Endothelial cell of umbilical vein (primary cell): ENCODE results near the gene QARS1. TPM values are rescaled to one million over a fixed set of nuclear protein-coding genes. Genes with fewer than 3 reads are reported as not detected.

Source experiments
- BruUV-seq: library from RNA; stranded (reverse); fragments of 400-500 nt; replicated peaks from 2 replicates; lab custom pipeline; 2021; lab: Mats Ljungman, UMichigan
- CTCF ChIA-PET: fragments of 300-600, 350-600 bp; sonication (Branson Sonifier 250); formaldehyde crosslinking; loops from one replicate; lab custom pipeline; 2021; ENCODE audit warnings: antibody characterized with exemption, inconsistent platforms; lab: Charles Lee
- POLR2A ChIA-PET: fragments of 300-600, 350-600 bp; sonication (Branson Sonifier 250); formaldehyde crosslinking; loops from one replicate; lab custom pipeline; 2021; ENCODE audit warnings: antibody characterized with exemption, inconsistent platforms; lab: Charles Lee
- DNase-seq: peaks from one replicate; pipeline ENCODE4 v3.0.0-alpha.2; 2011; ENCODE audit warnings: low read depth, low spot score
- FAIRE-seq: peaks from 2 replicates; lab custom pipeline; 2011; peaks lifted over from hg19 to GRCh38; lab: Jason Lieb, UNC
- H2AFZ ChIP-seq: 2 replicates; pipeline ENCODE4 v1.6.0; 2012; ENCODE audit warnings: low read depth, low read length, control low read depth, inconsistent platforms
- H3K27ac ChIP-seq: 2 replicates; pipeline ENCODE4 v1.5.1; 2011; ENCODE audit warnings: low read depth, mild to moderate bottlenecking, control low read depth, low read length, moderate library complexity; ENCODE audit not compliant: insufficient read depth
- H3K27me3 ChIP-seq, 2 experiments: 2 replicates each; pipeline versions ENCODE4 v1.6.0 to v1.6.1; 2011; ENCODE audit warnings: low read length in 2 of 2, mixed read lengths in 1 of 2; ENCODE audit not compliant: control insufficient read depth in 2 of 2, insufficient read depth in 2 of 2
- H3K36me3 ChIP-seq, 2 experiments: 2 replicates in 1 of 2; 3 replicates in 1 of 2; pipeline ENCODE4 v1.5.1; 2011; ENCODE audit warnings: low read length in 2 of 2, mild to moderate bottlenecking in 1 of 2, moderate library complexity in 1 of 2; ENCODE audit not compliant: control insufficient read depth in 2 of 2, insufficient read depth in 2 of 2; ENCODE audit errors: extremely low read depth in 1 of 2
- H3K4me1 ChIP-seq: 3 replicates; pipeline ENCODE4 v1.5.1; 2011; ENCODE audit warnings: mild to moderate bottlenecking, low read length; ENCODE audit not compliant: control insufficient read depth, insufficient read depth; ENCODE audit errors: extremely low read depth
- H3K4me2 ChIP-seq: 2 replicates; pipeline ENCODE4 v1.6.1; 2011; ENCODE audit warnings: low read length, control low read depth, mixed read lengths; ENCODE audit not compliant: insufficient read depth
- H3K4me3 ChIP-seq, 3 experiments: fragments of 200-600 bp in 1 of 3; sonication (generic), shearing (Covaris generic) in 1 of 3; replicated peaks in 1 of 3; 2 replicates each; pipeline ENCODE4 v1.5.1; 2011 to 2016; ENCODE audit warnings: control low read depth in 3 of 3, low read length in 3 of 3, mild to moderate bottlenecking in 2 of 3, inconsistent platforms in 1 of 3, low read depth in 1 of 3, moderate library complexity in 1 of 3; ENCODE audit not compliant: insufficient read depth in 1 of 3
- H3K79me2 ChIP-seq: 2 replicates; pipeline ENCODE4 v1.6.0; 2012; ENCODE audit warnings: low read length, inconsistent platforms; ENCODE audit not compliant: control insufficient read depth, insufficient read depth
- H3K9ac ChIP-seq: replicated peaks from 2 replicates; pipeline ENCODE3; 2011; ENCODE audit warnings: low read length, control low read depth; ENCODE audit not compliant: insufficient read depth; ENCODE audit errors: extremely low read depth
- H3K9me1 ChIP-seq: replicated peaks from 3 replicates; pipeline ENCODE4 v1.6.0; 2011; ENCODE audit warnings: mild to moderate bottlenecking, low read length; ENCODE audit not compliant: control insufficient read depth, insufficient read depth; ENCODE audit errors: extremely low read depth
- H3K9me3 ChIP-seq: replicated peaks from 2 replicates; pipeline ENCODE4 v1.5.1; 2012; ENCODE audit warnings: low read length, inconsistent platforms; ENCODE audit not compliant: control insufficient read depth, insufficient read depth
- H4K20me1 ChIP-seq: replicated peaks from 2 replicates; pipeline ENCODE3; 2011; ENCODE audit warnings: mild to moderate bottlenecking, low read length; ENCODE audit not compliant: control insufficient read depth, insufficient read depth; ENCODE audit errors: extremely low read depth
- EZH2 ChIP-seq: IDR thresholded peaks from 2 replicates; pipeline ENCODE4 v1.6.1; 2012; ENCODE audit warnings: borderline replicate concordance, low read depth, mild to moderate bottlenecking, moderate library complexity, low read length, inconsistent platforms; ENCODE audit not compliant: severe bottlenecking
- FOS ChIP-seq: IDR thresholded peaks from 2 replicates; pipeline ENCODE4 v1.6.1; 2011; ENCODE audit warnings: mild to moderate bottlenecking, low read length, moderate library complexity, borderline replicate concordance; ENCODE audit not compliant: insufficient read depth
- GATA2 ChIP-seq: IDR thresholded peaks from 2 replicates; pipeline ENCODE4 v1.7.0; 2011; ENCODE audit warnings: low read depth, mild to moderate bottlenecking, moderate library complexity, mixed read lengths, low read length; ENCODE audit not compliant: insufficient read length, insufficient read depth
- MYC ChIP-seq: IDR thresholded peaks from one replicate; pipeline ENCODE4 v1.6.1; 2011; ENCODE audit warnings: mild to moderate bottlenecking, low read depth, low read length
- POLR2A ChIP-seq: IDR thresholded peaks from 2 replicates; pipeline ENCODE4 v1.6.1; 2012; ENCODE audit warnings: low read depth, mild to moderate bottlenecking, control low read depth, low read length
- dilution Hi-C: fragments of 300-500 bp; cut with MboI; formaldehyde crosslinking; loops from one replicate; pipeline ENCODE4 v1.15.0; 2019; ENCODE audit warnings: low sequenced_read_pairs; ENCODE audit not compliant: extremely low pct_ligation_motif_present
- intact Hi-C: fragments of 100-400 bp; cut with micrococcal nuclease; formaldehyde crosslinking; loops from one replicate; pipeline ENCODE4 v1.10.0; 2022
- polyA plus RNA-seq, 4 experiments: library from polyadenylated mRNA; depleted of rRNA in 3 of 4; stranded (reverse) in 3 of 4; unstranded in 1 of 4; fragments of >200 nt; gene quantifications; 2 replicates each; pipeline versions ENCODE4 v1.2.1 to v1.2.3, GENCODE V29; 2011 to 2012; ENCODE audit warnings: missing spikeins in 1 of 4
- total RNA-seq: library from RNA; stranded (reverse); gene quantifications from 2 replicates; pipeline ENCODE4 v1.2.3, GENCODE V29; 2021

Gene QARS1
- total and polyA plus RNA-seq, 2 donors (not counting 3 experiments of a cell fraction or from before 2014, with no cell fraction given), result 285 to 477 TPM

DNA sequence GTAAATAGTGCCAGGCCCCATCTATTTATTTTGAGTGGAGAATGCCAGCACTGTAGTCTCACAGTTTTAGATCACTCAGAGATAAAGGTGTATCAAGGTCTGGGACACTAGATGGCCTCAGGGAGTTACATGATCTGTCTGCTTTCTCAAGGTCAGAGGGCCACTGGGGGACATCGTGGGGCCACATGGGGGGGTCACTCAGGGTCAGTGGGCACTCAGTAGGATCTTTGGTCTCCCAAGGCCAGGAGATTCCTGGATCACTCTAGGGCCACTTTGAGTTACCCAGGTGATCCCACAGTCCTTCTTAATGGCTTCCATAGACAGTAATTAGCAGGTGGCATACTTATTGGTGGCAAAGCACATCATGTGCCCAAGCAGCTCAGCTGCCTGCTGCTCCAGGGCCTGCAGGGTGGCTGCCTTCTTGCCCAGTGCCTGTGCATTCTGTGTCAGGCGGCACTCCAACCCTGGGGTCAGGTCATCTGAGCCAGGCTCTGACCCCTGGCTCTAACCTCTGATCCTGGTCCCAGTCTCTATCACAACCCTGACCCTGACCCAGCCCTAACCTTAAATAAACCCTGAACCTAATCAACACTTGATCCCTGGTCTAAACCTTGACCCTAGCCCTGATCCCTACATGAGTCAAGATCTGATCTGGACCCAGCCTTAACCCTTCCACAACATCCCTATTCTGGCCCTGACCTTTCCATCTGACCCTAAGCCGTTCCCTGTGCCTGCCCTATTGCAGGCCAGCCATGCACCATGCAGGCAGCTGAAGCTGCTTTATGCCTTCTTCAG, 30.1 kb upstream of the QARS1 start:
- intact Hi-C loops (no loop called here), dilution Hi-C loops (no loop called here)
- Histone ChIP-seq H3K9me1 (no peaks in the 10 kb centered on the region), H3K9ac (no peak overlapping the region), H3K9me3 (no peaks in the 10 kb centered on the region), H3K4me3 (no peak overlapping the region), H3K4me2 (no peak overlapping the region), H3K36me3 (peaks cover 0 to 18% of the 10 kb centered on the region in 2 experiments), H2AFZ (no peak overlapping the region), H3K79me2 (peaks cover 25% of the 10 kb centered on the region), H3K27ac (no peak overlapping the region), H4K20me1 (no peaks in the 10 kb centered on the region), H3K27me3 (peaks cover 0 to 1% of the 10 kb centered on the region in 2 experiments), H3K4me1 (peaks cover 14% of the 10 kb centered on the region)
- FAIRE-seq (no peak), DNase-seq (no peak)
- no TSS peak for BruUV-seq
- CTCF ChIA-PET, result interaction anchor here (1.0 to 3.2 kb wide), 2 partner anchors 14 to 36 kb away, joined by 3 to 16 read pairs; partner anchors contain the start of genes KLHDC8B and USP19
- POLR2A ChIA-PET, result interaction anchor here (0.6 kb wide), 1 partner anchor 35 kb away, joined by 3 read pairs; no protein-coding TSS in a partner anchor
- TF ChIP-seq GATA2 (no peak), EZH2 (no peak), MYC (no peak), POLR2A (no peak), FOS (no peak)
